Measurements from ENCODE around the gene DLX1. TPM values are rescaled to one million over a fixed set of nuclear protein-coding genes. Genes with fewer than 3 reads are reported as not detected.
A peak's percentile ranks its signal among the peaks of the same experiment; 100 is the strongest.
"Not testable (repeated sequence)": the region's sequence is repeated elsewhere in the genome, so short reads cannot be mapped to it uniquely, and the experiment has no call there.

Gene DLX1
- total and polyA plus RNA-seq, 7 experiments from 2014 or later, result not detected

- H3K27ac ChIP-seq (ENCODE audit: low read depth, low read length); H3K4me3 ChIP-seq (ENCODE audit: low read length); H3K27me3 ChIP-seq (ENCODE audit: control insufficient read depth in 2 of 2, insufficient read depth in 2 of 2, low read length in 2 of 2); H3K4me3 Mint-ChIP-seq; intact Hi-C loops (cut with micrococcal nuclease); H3K9me3 Mint-ChIP-seq; H3K36me3 Mint-ChIP-seq; H3K4me1 ChIP-seq (ENCODE audit: control insufficient read depth in 2 of 2, insufficient read depth in 2 of 2, low read length in 2 of 2); DNase-seq; H3K36me3 ChIP-seq (ENCODE audit: control insufficient read depth in 2 of 3, insufficient read depth in 3 of 3, low read length in 3 of 3); H3K4me1 Mint-ChIP-seq; H3K27ac Mint-ChIP-seq; H3K9me3 ChIP-seq (ENCODE audit: control insufficient read depth in 2 of 3, low read length in 3 of 3); ATAC-seq: not testable (repeated sequence)
- ChIA-PET CTCF (interaction anchor here (0.6 to 1.7 kb wide), 7 partner anchors 157 to 426 kb away, joined by 3 to 7 read pairs (median 5); no protein-coding TSS in a partner anchor), POLR2A (interaction anchor here (0.7 kb wide), 1 partner anchor 12 kb away, joined by 3 read pairs; no protein-coding TSS in a partner anchor)
- peaks cover 41 to 59% (median 46%) of the 10 kb centered on the region in 5 donors for H3K27me3 Mint-ChIP-seq
Measured at GRCh38 chr2:172114176-172114575, 28.9 kb downstream of the DLX1 start.

- POLR2A ChIA-PET, result interaction anchor here (0.7 kb wide), 2 partner anchors 13 to 666 kb away, joined by 3 read pairs; no protein-coding TSS in a partner anchor
- H3K9me3 ChIP-seq (ENCODE audit: control insufficient read depth in 2 of 3, low read length in 3 of 3), result no peaks in the 10 kb centered on the region
- Mint-ChIP-seq H3K27ac (no peak overlapping the region), H3K36me3 (no peaks in the 10 kb centered on the region), H3K27me3 (peaks cover 38 to 59% (median 46%) of the 10 kb centered on the region in 5 donors), H3K4me1 (peaks cover 0 to 4% (median 0%) of the 10 kb centered on the region in 7 donors), H3K4me3 (no peak overlapping the region), H3K9me3 (peaks cover 0 to 2% (median 0%) of the 10 kb centered on the region in 11 donors)
- CTCF ChIA-PET, result interaction anchor here (1.7 kb wide), 1 partner anchor 347 kb away, joined by 5 read pairs; no protein-coding TSS in a partner anchor
- H3K4me1 ChIP-seq (ENCODE audit: control insufficient read depth in 2 of 2, insufficient read depth in 2 of 2, low read length in 2 of 2), result no peaks in the 10 kb centered on the region
- no peak for DNase-seq
- no peak overlapping the region for H3K4me3 ChIP-seq (ENCODE audit: low read length)
- no peaks in the 10 kb centered on the region for H3K27me3 ChIP-seq (ENCODE audit: control insufficient read depth in 2 of 2, insufficient read depth in 2 of 2, low read length in 2 of 2)
- intact Hi-C loops (cut with micrococcal nuclease), result no loop called here
- H3K36me3 ChIP-seq (ENCODE audit: control insufficient read depth in 2 of 3, insufficient read depth in 3 of 3, low read length in 3 of 3), result no peaks in the 10 kb centered on the region
- H3K27ac ChIP-seq (ENCODE audit: low read depth, low read length), result no peak overlapping the region
- ATAC-seq, result no peak
Measured at GRCh38 chr2:172114579-172114978, 29.3 kb downstream of the DLX1 start.

- Mint-ChIP-seq H3K4me1 (no peaks in the 10 kb centered on the region), H3K27me3 (peaks cover 31 to 52% (median 39%) of the 10 kb centered on the region in 5 donors), H3K36me3 (no peaks in the 10 kb centered on the region), H3K9me3 (no peaks in the 10 kb centered on the region), H3K27ac (no peak overlapping the region), H3K4me3 (no peak overlapping the region)
- no peaks in the 10 kb centered on the region for H3K4me1 ChIP-seq (ENCODE audit: control insufficient read depth in 2 of 2, insufficient read depth in 2 of 2, low read length in 2 of 2)
- ChIA-PET CTCF (no interaction called here), POLR2A (interaction anchor here (0.8 kb wide), 1 partner anchor 24 kb away, joined by 3 read pairs; no protein-coding TSS in a partner anchor)
- H3K27ac ChIP-seq (ENCODE audit: low read depth, low read length), result no peak overlapping the region
- no peak for ATAC-seq
- intact Hi-C loops (cut with micrococcal nuclease), result no loop called here
- DNase-seq, result no peak
- no peaks in the 10 kb centered on the region for H3K36me3 ChIP-seq (ENCODE audit: control insufficient read depth in 2 of 3, insufficient read depth in 3 of 3, low read length in 3 of 3)
- H3K9me3 ChIP-seq (ENCODE audit: control insufficient read depth in 2 of 3, low read length in 3 of 3), result no peaks in the 10 kb centered on the region
- no peak overlapping the region for H3K4me3 ChIP-seq (ENCODE audit: low read length)
- H3K27me3 ChIP-seq (ENCODE audit: control insufficient read depth in 2 of 2, insufficient read depth in 2 of 2, low read length in 2 of 2), result no peaks in the 10 kb centered on the region
Measured at GRCh38 chr2:172116107-172116506, 30.8 kb downstream of the DLX1 start.

- H3K36me3 Mint-ChIP-seq, result no peaks in the 10 kb centered on the region
- Histone ChIP-seq H3K9me3 (ENCODE audit: control insufficient read depth in 2 of 3, low read length in 3 of 3) (no peaks in the 10 kb centered on the region), H3K27ac (ENCODE audit: low read depth, low read length) (no peak overlapping the region), H3K27me3 (ENCODE audit: control insufficient read depth in 2 of 2, insufficient read depth in 2 of 2, low read length in 2 of 2) (no peaks in the 10 kb centered on the region), H3K36me3 (ENCODE audit: control insufficient read depth in 2 of 3, insufficient read depth in 3 of 3, low read length in 3 of 3) (no peaks in the 10 kb centered on the region), H3K4me3 (ENCODE audit: low read length) (no peak overlapping the region), H3K4me1 (ENCODE audit: control insufficient read depth in 2 of 2, insufficient read depth in 2 of 2, low read length in 2 of 2) (no peaks in the 10 kb centered on the region)
- ATAC-seq (no peak), DNase-seq (no peak)
- ChIA-PET POLR2A (no interaction called here), CTCF (no interaction called here)
- H3K4me3 Mint-ChIP-seq, result no peak overlapping the region
- peaks cover 15 to 30% (median 26%) of the 10 kb centered on the region in 5 donors for H3K27me3 Mint-ChIP-seq
- H3K27ac Mint-ChIP-seq, result no peak overlapping the region
- no peaks in the 10 kb centered on the region for H3K9me3 Mint-ChIP-seq
- intact Hi-C loops (cut with micrococcal nuclease), result no loop called here
- no peaks in the 10 kb centered on the region for H3K4me1 Mint-ChIP-seq
Measured at GRCh38 chr2:172119089-172119488, 33.8 kb downstream of the DLX1 start.

GRCh38 chr2:172120118-172120517 is 34.8 kb downstream of the DLX1 start:
- no peaks in the 10 kb centered on the region for H3K4me1 Mint-ChIP-seq
- H3K27me3 ChIP-seq (ENCODE audit: control insufficient read depth in 2 of 2, insufficient read depth in 2 of 2, low read length in 2 of 2), result no peaks in the 10 kb centered on the region
- H3K27me3 Mint-ChIP-seq, result peaks cover 6 to 26% (median 20%) of the 10 kb centered on the region in 5 donors
- no peak overlapping the region for H3K27ac ChIP-seq (ENCODE audit: low read depth, low read length)
- H3K4me3 ChIP-seq (ENCODE audit: low read length), result no peak overlapping the region
- no peak overlapping the region for H3K4me3 Mint-ChIP-seq
- no peak for ATAC-seq
- H3K36me3 Mint-ChIP-seq, result peaks cover 0 to 1% (median 0%) of the 10 kb centered on the region in 5 donors
- ChIA-PET POLR2A (no interaction called here), CTCF (interaction anchor here (0.7 kb wide), 1 partner anchor 264 kb away, joined by 6 read pairs; no protein-coding TSS in a partner anchor)
- H3K4me1 ChIP-seq (ENCODE audit: control insufficient read depth in 2 of 2, insufficient read depth in 2 of 2, low read length in 2 of 2), result no peaks in the 10 kb centered on the region
- peaks cover 0 to 4% (median 0%) of the 10 kb centered on the region in 11 donors for H3K9me3 Mint-ChIP-seq
- no peak overlapping the region for H3K27ac Mint-ChIP-seq
- H3K9me3 ChIP-seq (ENCODE audit: control insufficient read depth in 2 of 3, low read length in 3 of 3), result no peaks in the 10 kb centered on the region
- intact Hi-C loops (cut with micrococcal nuclease), result no loop called here
- DNase-seq, result no peak
- H3K36me3 ChIP-seq (ENCODE audit: control insufficient read depth in 2 of 3, insufficient read depth in 3 of 3, low read length in 3 of 3), result no peaks in the 10 kb centered on the region

- Mint-ChIP-seq H3K27me3 (peaks cover 0 to 23% (median 5%) of the 10 kb centered on the region in 5 donors), H3K9me3 (peaks cover 0 to 20% (median 6%) of the 10 kb centered on the region in 11 donors), H3K27ac (no peak overlapping the region), H3K4me1 (no peaks in the 10 kb centered on the region), H3K36me3 (peaks cover 0 to 6% (median 4%) of the 10 kb centered on the region in 5 donors), H3K4me3 (no peak overlapping the region)
- no peak for ATAC-seq
- ChIA-PET CTCF (interaction anchor here (0.7 to 1.3 kb wide), 2 partner anchors 169 to 317 kb away, joined by 3 to 4 read pairs; no protein-coding TSS in a partner anchor), POLR2A (no interaction called here)
- H3K4me3 ChIP-seq (ENCODE audit: low read length), result no peak overlapping the region
- H3K4me1 ChIP-seq (ENCODE audit: control insufficient read depth in 2 of 2, insufficient read depth in 2 of 2, low read length in 2 of 2), result no peaks in the 10 kb centered on the region
- H3K9me3 ChIP-seq (ENCODE audit: control insufficient read depth in 2 of 3, low read length in 3 of 3), result no peaks in the 10 kb centered on the region
- no peak overlapping the region for H3K27ac ChIP-seq (ENCODE audit: low read depth, low read length)
- intact Hi-C loops (cut with micrococcal nuclease), result no loop called here
- H3K27me3 ChIP-seq (ENCODE audit: control insufficient read depth in 2 of 2, insufficient read depth in 2 of 2, low read length in 2 of 2), result no peaks in the 10 kb centered on the region
- no peak for DNase-seq
- H3K36me3 ChIP-seq (ENCODE audit: control insufficient read depth in 2 of 3, insufficient read depth in 3 of 3, low read length in 3 of 3), result no peaks in the 10 kb centered on the region
Measured at GRCh38 chr2:172128484-172128883, 43.2 kb downstream of the DLX1 start.

GRCh38 chr2:172129404-172129803 is 44.1 kb downstream of the DLX1 start:
- peaks cover 0 to 20% (median 6%) of the 10 kb centered on the region in 11 donors for H3K9me3 Mint-ChIP-seq
- CTCF ChIA-PET, result interaction anchor here (1.3 kb wide), 1 partner anchor 318 kb away, joined by 3 read pairs; no protein-coding TSS in a partner anchor
- no peaks in the 10 kb centered on the region for H3K4me1 ChIP-seq (ENCODE audit: control insufficient read depth in 2 of 2, insufficient read depth in 2 of 2, low read length in 2 of 2)
- no peaks in the 10 kb centered on the region for H3K27me3 ChIP-seq (ENCODE audit: control insufficient read depth in 2 of 2, insufficient read depth in 2 of 2, low read length in 2 of 2)
- no peak overlapping the region for H3K4me3 ChIP-seq (ENCODE audit: low read length)
- H3K27ac Mint-ChIP-seq, result peak overlapping the region in 1 of 9 donors; percentile 26
- H3K9me3 ChIP-seq (ENCODE audit: control insufficient read depth in 2 of 3, low read length in 3 of 3), result no peaks in the 10 kb centered on the region
- H3K36me3 Mint-ChIP-seq, result peaks cover 0 to 6% (median 4%) of the 10 kb centered on the region in 5 donors
- no peaks in the 10 kb centered on the region for H3K36me3 ChIP-seq (ENCODE audit: control insufficient read depth in 2 of 3, insufficient read depth in 3 of 3, low read length in 3 of 3)
- no peak overlapping the region for H3K4me3 Mint-ChIP-seq
- H3K27me3 Mint-ChIP-seq, result peaks cover 0 to 29% (median 5%) of the 10 kb centered on the region in 5 donors
- H3K27ac ChIP-seq (ENCODE audit: low read depth, low read length), result no peak overlapping the region
- intact Hi-C loops (cut with micrococcal nuclease), result no loop called here
- H3K4me1 Mint-ChIP-seq, result no peaks in the 10 kb centered on the region
- POLR2A ChIA-PET, result interaction anchor here (0.6 kb wide), 1 partner anchor 435 kb away, joined by 3 read pairs; no protein-coding TSS in a partner anchor
- ATAC-seq (no peak), DNase-seq (no peak)
